ENCODE measurements around the gene C1QTNF6. TPM values are rescaled to one million over a fixed set of nuclear protein-coding genes. Genes with fewer than 3 reads are reported as not detected.

Gene C1QTNF6
- total and polyA plus RNA-seq, 2 donors (not counting 3 experiments of a cell fraction or from before 2014, with no cell fraction given) = 20.2 to 27.6 TPM

DNA sequence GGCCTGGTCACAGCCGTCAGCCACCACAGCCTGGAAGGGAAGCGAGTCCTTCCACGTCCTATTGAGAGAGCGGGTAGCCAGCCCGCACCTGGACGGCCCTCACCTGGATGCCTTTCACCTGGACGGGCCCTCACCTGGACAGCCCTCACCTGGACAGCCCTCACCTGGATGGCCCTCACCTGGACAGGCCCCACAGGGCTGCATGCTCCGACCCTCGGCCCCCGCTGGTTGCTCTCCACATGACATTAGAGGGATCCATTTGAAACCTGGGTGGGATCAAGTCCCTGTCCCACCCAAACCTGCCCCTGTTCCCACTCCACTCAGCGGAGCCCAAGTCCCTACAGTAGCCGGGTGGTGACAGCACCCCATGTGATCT, 3.7 kb downstream of the C1QTNF6 start:
- POLR2A ChIA-PET = no interaction called here

More for the DNA sequence above, 3.7 kb downstream of the C1QTNF6 start:
- Histone ChIP-seq H3K4me2 (ENCODE audit: insufficient read depth, low read length) (no peak overlapping the region), H3K27ac (ENCODE audit: insufficient read depth, low read depth, low read length) (no peak overlapping the region), H3K9ac (replicated peaks; ENCODE audit: extremely low read depth, insufficient read depth, low read length) (no peak overlapping the region), H2AFZ (ENCODE audit: low read depth, low read length) (no peak overlapping the region), H3K4me3 (replicated peaks in 1 of 3; ENCODE audit: insufficient read depth in 1 of 3, low read depth in 1 of 3, low read length in 3 of 3) (no peak overlapping the region), H3K27me3 (ENCODE audit: control insufficient read depth in 2 of 2, insufficient read depth in 2 of 2, low read length in 2 of 2) (no peaks in the 10 kb centered on the region), H3K9me3 (replicated peaks; ENCODE audit: control insufficient read depth, insufficient read depth, low read length) (no peaks in the 10 kb centered on the region), H4K20me1 (replicated peaks; ENCODE audit: control insufficient read depth, extremely low read depth, insufficient read depth, low read length) (no peaks in the 10 kb centered on the region), H3K79me2 (ENCODE audit: control insufficient read depth, insufficient read depth, low read length) (no peaks in the 10 kb centered on the region), H3K9me1 (replicated peaks; ENCODE audit: control insufficient read depth, extremely low read depth, insufficient read depth, low read length) (no peaks in the 10 kb centered on the region), H3K4me1 (ENCODE audit: control insufficient read depth, extremely low read depth, insufficient read depth, low read length) (peaks cover 31% of the 10 kb centered on the region), H3K36me3 (ENCODE audit: control insufficient read depth in 2 of 2, extremely low read depth in 1 of 2, insufficient read depth in 2 of 2, low read length in 2 of 2) (no peaks in the 10 kb centered on the region)
- dilution Hi-C loops (cut with MboI; ENCODE audit: extremely low pct_ligation_motif_present, low sequenced_read_pairs) = no loop called here
- intact Hi-C loops (cut with micrococcal nuclease) = no loop called here
- TF ChIP-seq GATA2 (IDR thresholded peaks at IDR 0.05; ENCODE audit: insufficient read depth, insufficient read length, low read depth, low read length) (no peak), FOS (IDR thresholded peaks at IDR 0.05; ENCODE audit: borderline replicate concordance, insufficient read depth, low read length) (no peak), POLR2A (IDR thresholded peaks at IDR 0.05; ENCODE audit: low read depth, low read length) (no peak), MYC (IDR thresholded peaks at IDR 0.05; ENCODE audit: low read depth, low read length) (no peak), POLR2AphosphoS5 (IDR thresholded peaks at IDR 0.05; ENCODE audit: insufficient read depth, low read depth, low read length) (no peak), JUN (IDR thresholded peaks at IDR 0.05; ENCODE audit: borderline replicate concordance, insufficient read depth, insufficient read length, low read depth) (no peak), EZH2 (IDR thresholded peaks at IDR 0.05; ENCODE audit: borderline replicate concordance, low read depth, low read length, severe bottlenecking) (no peak)
- TF ChIP-seq, protein P1, sequence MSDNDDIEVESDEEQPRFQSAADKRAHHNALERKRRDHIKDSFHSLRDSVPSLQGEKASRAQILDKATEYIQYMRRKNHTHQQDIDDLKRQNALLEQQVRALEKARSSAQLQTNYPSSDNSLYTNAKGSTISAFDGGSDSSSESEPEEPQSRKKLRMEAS (IDR thresholded peaks at IDR 0.05; ENCODE audit: insufficient read depth, insufficient read length) = no peak
- TF ChIP-seq, protein P2, sequence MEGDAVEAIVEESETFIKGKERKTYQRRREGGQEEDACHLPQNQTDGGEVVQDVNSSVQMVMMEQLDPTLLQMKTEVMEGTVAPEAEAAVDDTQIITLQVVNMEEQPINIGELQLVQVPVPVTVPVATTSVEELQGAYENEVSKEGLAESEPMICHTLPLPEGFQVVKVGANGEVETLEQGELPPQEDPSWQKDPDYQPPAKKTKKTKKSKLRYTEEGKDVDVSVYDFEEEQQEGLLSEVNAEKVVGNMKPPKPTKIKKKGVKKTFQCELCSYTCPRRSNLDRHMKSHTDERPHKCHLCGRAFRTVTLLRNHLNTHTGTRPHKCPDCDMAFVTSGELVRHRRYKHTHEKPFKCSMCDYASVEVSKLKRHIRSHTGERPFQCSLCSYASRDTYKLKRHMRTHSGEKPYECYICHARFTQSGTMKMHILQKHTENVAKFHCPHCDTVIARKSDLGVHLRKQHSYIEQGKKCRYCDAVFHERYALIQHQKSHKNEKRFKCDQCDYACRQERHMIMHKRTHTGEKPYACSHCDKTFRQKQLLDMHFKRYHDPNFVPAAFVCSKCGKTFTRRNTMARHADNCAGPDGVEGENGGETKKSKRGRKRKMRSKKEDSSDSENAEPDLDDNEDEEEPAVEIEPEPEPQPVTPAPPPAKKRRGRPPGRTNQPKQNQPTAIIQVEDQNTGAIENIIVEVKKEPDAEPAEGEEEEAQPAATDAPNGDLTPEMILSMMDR (IDR thresholded peaks at IDR 0.05; ENCODE audit: extremely low read depth in 1 of 2, insufficient read depth in 1 of 2, low read depth in 1 of 2, low read length in 2 of 2) = no peak
- no peak for FAIRE-seq
- no TSS peak for BruUV-seq (replicated peaks)
- CTCF ChIA-PET = interaction anchor here (1.5 to 1.9 kb wide), 2 partner anchors 13 to 15 kb away, joined by 5 read pairs; no protein-coding TSS in a partner anchor
- no peak for DNase-seq (ENCODE audit: low read depth, low spot score)

All from endothelial cell of umbilical vein (primary cell).